ENCODE data around the gene MSANTD2.

Gene MSANTD2

GRCh38 chr11:124769806-124770774 is 30.1 kb downstream of the MSANTD2 start:
- no peak for DNase-seq

GRCh38 chr11:124768914-124769313 is 31.3 kb downstream of the MSANTD2 start:
- DNase-seq, result no peak

GRCh38 chr11:124766156-124766555 is 34.0 kb downstream of the MSANTD2 start:
- DNase-seq, result no peak

GRCh38 chr11:124763156-124763947 is 36.9 kb downstream of the MSANTD2 start:
- peak; percentile 75 for DNase-seq

- DNase-seq, result no peak
Measured at GRCh38 chr11:124762624-124763155, 37.5 kb downstream of the MSANTD2 start.

- DNase-seq, result peak; percentile 53
Measured at GRCh38 chr11:124762105-124762623, 38.0 kb downstream of the MSANTD2 start, which contains the start of gene ESAM. ESAM (minus strand) TSS chr11:124762290; CDS start chr11:124762154, 136 bp downstream.

- no peak for DNase-seq
Measured at GRCh38 chr11:124761301-124762104, 38.7 kb downstream of the MSANTD2 start.

- DNase-seq, result no peak
Measured at GRCh38 chr11:124760806-124761205, 39.4 kb downstream of the MSANTD2 start.

GRCh38 chr11:124760205-124760652 is 40.0 kb downstream of the MSANTD2 start:
- DNase-seq, result no peak

GRCh38 chr11:124759266-124760204 is 40.7 kb downstream of the MSANTD2 start:
- no peak for DNase-seq

- DNase-seq, result peak; percentile 57
Measured at GRCh38 chr11:124758355-124759265, 41.6 kb downstream of the MSANTD2 start.

GRCh38 chr11:124757320-124757719 is 42.9 kb downstream of the MSANTD2 start:
- no peak for DNase-seq

- DNase-seq, result no peak
Measured at GRCh38 chr11:124756753-124757227, 43.4 kb downstream of the MSANTD2 start.

GRCh38 chr11:124756033-124756752 is 44.0 kb downstream of the MSANTD2 start:
- no peak for DNase-seq

- DNase-seq, result no peak
Measured at GRCh38 chr11:124754710-124755109, 45.5 kb downstream of the MSANTD2 start.

GRCh38 chr11:124754309-124754708 is 45.9 kb downstream of the MSANTD2 start:
- no peak for DNase-seq

- no peak for DNase-seq
Measured at GRCh38 chr11:124753624-124754023, 46.6 kb downstream of the MSANTD2 start.

- DNase-seq, result no peak
Measured at GRCh38 chr11:124753205-124753604, 47.0 kb downstream of the MSANTD2 start.
